Liver (tissue), 3 donors: ENCODE data around the gene ATOH8.

ENCODE experiments used
- ATF3 ChIP-seq: IDR thresholded peaks from 2 replicates; pipeline ENCODE4 v1.6.1; 2016; ENCODE audit warnings: antibody characterized with exemption
- CTCF ChIP-seq: fragments of 150-350 bp; IDR thresholded peaks from 2 replicates; pipeline ENCODE4 v1.5.1; 2017; ENCODE audit warnings: improper control_type of control experiment, low read depth, low read length; ENCODE audit not compliant: missing input control
- EGR1 ChIP-seq, 2 donors: IDR thresholded peaks; 2 replicates each; pipeline ENCODE4 v1.6.1; 2016 to 2018; ENCODE audit warnings: antibody characterized with exemption in 2 of 2, low read depth in 2 of 2
- FOXA1 ChIP-seq: IDR thresholded peaks from 2 replicates; pipeline ENCODE4 v1.6.1; 2016; ENCODE audit warnings: antibody characterized with exemption
- GABPA ChIP-seq, 2 donors: IDR thresholded peaks in 1 of 2; conservative IDR thresholded peaks in 1 of 2; 2 replicates each; pipeline ENCODE4 v1.6.1; 2016; ENCODE audit warnings: antibody characterized with exemption in 2 of 2, mild to moderate bottlenecking in 1 of 2, moderate library complexity in 1 of 2
- JUND ChIP-seq, 2 donors: IDR thresholded peaks; 2 replicates each; pipeline ENCODE4 v1.6.1; 2016; ENCODE audit warnings: antibody characterized with exemption in 2 of 2
- MAX ChIP-seq: IDR thresholded peaks from 2 replicates; pipeline ENCODE4 v1.6.1; 2016; ENCODE audit warnings: antibody characterized with exemption
- NR2F2 ChIP-seq: IDR thresholded peaks from 2 replicates; pipeline ENCODE4 v1.6.1; 2016; ENCODE audit warnings: antibody characterized with exemption
- REST ChIP-seq: IDR thresholded peaks from 2 replicates; pipeline ENCODE4 v1.6.1; 2016; ENCODE audit warnings: antibody characterized with exemption, mild to moderate bottlenecking
- RXRA ChIP-seq, 2 donors: IDR thresholded peaks; 2 replicates each; pipeline ENCODE4 v1.6.1; 2017 to 2018; ENCODE audit warnings: antibody characterized with exemption in 2 of 2, mild to moderate bottlenecking in 1 of 2
- SP1 ChIP-seq: IDR thresholded peaks from 2 replicates; pipeline ENCODE4 v1.6.1; 2018; ENCODE audit warnings: antibody characterized with exemption, mild to moderate bottlenecking
- TAF1 ChIP-seq: conservative IDR thresholded peaks from 2 replicates; pipeline ENCODE4 v1.6.1; 2016; ENCODE audit warnings: antibody characterized with exemption, mild to moderate bottlenecking
- YY1 ChIP-seq: IDR thresholded peaks from 2 replicates; pipeline ENCODE4 v1.6.1; 2016; ENCODE audit warnings: antibody characterized with exemption, mild to moderate bottlenecking
- ZBTB33 ChIP-seq: IDR thresholded peaks from 2 replicates; pipeline ENCODE4 v1.6.1; 2016; ENCODE audit warnings: antibody characterized with exemption
- donor health status: healthy.
- donor health status: healthy.

GRCh38 chr2:85748985-85749875 lies 4.6 kb upstream of the ATOH8 start:
- no peak for TF ChIP-seq REST
- no peak for TF ChIP-seq RXRA (IDR thresholded peaks at IDR 0.05)
- TF ChIP-seq CTCF = no peak
- TF ChIP-seq ATF3 = no peak
- TF ChIP-seq JUND (IDR thresholded peaks at IDR 0.05) = no peak
- no peak for TF ChIP-seq YY1
- no peak for TF ChIP-seq EGR1 (IDR thresholded peaks at IDR 0.05; ENCODE audit: low read depth in 2 of 2)
- no peak for TF ChIP-seq MAX
- TF ChIP-seq FOXA1 = no peak
- TF ChIP-seq ZBTB33 = no peak
- no peak for TF ChIP-seq GABPA (IDR thresholded peaks at IDR 0.05 in 1 of 2, conservative IDR thresholded peaks at IDR 0.05 in 1 of 2)
- no peak for TF ChIP-seq SP1
- TF ChIP-seq TAF1 = no peak
- no peak for TF ChIP-seq NR2F2
